Liver (tissue), 3 donors: ENCODE measurements around the gene LIPM.
A peak's percentile ranks its signal among the peaks of the same experiment; 100 is the strongest.

ENCODE experiments used
- CTCF ChIP-seq: fragments of 150-350 bp; IDR thresholded peaks from 2 replicates; pipeline ENCODE4 v1.5.1; 2017; ENCODE audit warnings: improper control_type of control experiment, low read depth, low read length; ENCODE audit not compliant: missing input control
- JUND ChIP-seq, 2 donors: IDR thresholded peaks; 2 replicates each; pipeline ENCODE4 v1.6.1; 2016; ENCODE audit warnings: antibody characterized with exemption in 2 of 2
- REST ChIP-seq: IDR thresholded peaks from 2 replicates; pipeline ENCODE4 v1.6.1; 2016; ENCODE audit warnings: antibody characterized with exemption, mild to moderate bottlenecking
- YY1 ChIP-seq: IDR thresholded peaks from 2 replicates; pipeline ENCODE4 v1.6.1; 2016; ENCODE audit warnings: antibody characterized with exemption, mild to moderate bottlenecking
- donor health status: healthy.
- donor health status: healthy.

GRCh38 chr10:88810196-88810961, 7.8 kb downstream of the LIPM start:
- no peak for TF ChIP-seq REST
- peak; percentile 76 for TF ChIP-seq CTCF
- TF ChIP-seq YY1 = no peak
- no peak for TF ChIP-seq JUND (IDR thresholded peaks at IDR 0.05)
